ENCODE data around the gene RPTN. TPM values are rescaled to one million over a fixed set of nuclear protein-coding genes. Genes with fewer than 3 reads are reported as not detected.

Gene RPTN
- total RNA-seq, 2 experiments from 2014 or later, result not detected

GRCh38 chr1:152115344-152115743 lies 43.7 kb downstream of the RPTN start, which contains the start of gene TCHH:
Gene TCHH, minus strand, starts transcription at chr1:152115444. Its CDS starts 1,364 bp downstream, at chr1:152114080.
- ChIA-PET POLR2A (no interaction called here), CTCF (interaction anchor here (0.7 to 8.9 kb wide), 4 partner anchors 10 to 343 kb away, joined by 3 to 82 read pairs (median 4); no protein-coding TSS in a partner anchor)
- Mint-ChIP-seq H3K9me3 (no peaks in the 10 kb centered on the region), H3K27me3 (peaks cover 33% of the 10 kb centered on the region), H3K4me3 (no peak within 1 kb of the TSS), H3K27ac (no peak within 1 kb of the TSS), H3K4me1 (ENCODE audit: low read depth) (no peaks in the 10 kb centered on the region), H3K36me3 (ENCODE audit: low read depth) (no peaks in the 10 kb centered on the region)
- no peak for DNase-seq
- ATAC-seq, result no peak
- intact Hi-C loops (cut with micrococcal nuclease), result no loop called here
- TF ChIP-seq CTCF (IDR thresholded peaks at IDR 0.05), result no peak

GRCh38 chr1:152112885-152113432 lies 46.1 kb downstream of the RPTN start:
- POLR2A ChIA-PET, result interaction anchor here (0.6 to 1.4 kb wide), 3 partner anchors 22 to 60 kb away, joined by 3 to 4 read pairs (median 4); no protein-coding TSS in a partner anchor
- Mint-ChIP-seq H3K9me3 (no peaks in the 10 kb centered on the region), H3K36me3 (ENCODE audit: low read depth) (peaks cover 4% of the 10 kb centered on the region), H3K4me3 (no peak overlapping the region), H3K4me1 (ENCODE audit: low read depth) (peaks cover 4% of the 10 kb centered on the region), H3K27ac (no peak overlapping the region), H3K27me3 (peaks cover 28% of the 10 kb centered on the region)
- DNase-seq, result no peak
- ATAC-seq, result no peak
- CTCF ChIA-PET, result interaction anchor here (0.9 to 8.9 kb wide), 6 partner anchors 29 to 420 kb away, joined by 3 to 82 read pairs (median 4); no protein-coding TSS in a partner anchor
- intact Hi-C loops (cut with micrococcal nuclease), result no loop called here
- no peak for TF ChIP-seq CTCF (IDR thresholded peaks at IDR 0.05)

GRCh38 chr1:152112101-152112884 lies 46.7 kb downstream of the RPTN start:
- H3K27ac Mint-ChIP-seq, result no peak overlapping the region
- H3K4me3 Mint-ChIP-seq, result no peak overlapping the region
- TF ChIP-seq CTCF (IDR thresholded peaks at IDR 0.05), result no peak
- peak; percentile 11 for DNase-seq
- no peak for ATAC-seq
- peaks cover 4% of the 10 kb centered on the region for H3K4me1 Mint-ChIP-seq (ENCODE audit: low read depth)
- ChIA-PET CTCF (interaction anchor here (0.9 to 8.9 kb wide), 9 partner anchors 8 to 346 kb away, joined by 3 to 82 read pairs (median 7); no protein-coding TSS in a partner anchor), POLR2A (interaction anchor here (0.6 to 1.4 kb wide), 5 partner anchors 22 to 259 kb away, joined by 3 to 5 read pairs (median 4); partner anchors contain the start of gene S100A11)
- H3K27me3 Mint-ChIP-seq, result peaks cover 26% of the 10 kb centered on the region
- H3K36me3 Mint-ChIP-seq (ENCODE audit: low read depth), result peaks cover 4% of the 10 kb centered on the region
- intact Hi-C loops (cut with micrococcal nuclease), result no loop called here
- H3K9me3 Mint-ChIP-seq, result no peaks in the 10 kb centered on the region

GRCh38 chr1:152111515-152111968 lies 47.5 kb downstream of the RPTN start:
- peaks cover 4% of the 10 kb centered on the region for H3K36me3 Mint-ChIP-seq (ENCODE audit: low read depth)
- ATAC-seq (peak; percentile 49), DNase-seq (peak; percentile 45)
- H3K27ac Mint-ChIP-seq, result no peak overlapping the region
- H3K4me1 Mint-ChIP-seq (ENCODE audit: low read depth), result peaks cover 4% of the 10 kb centered on the region
- ChIA-PET POLR2A (interaction anchor here (1.1 to 1.4 kb wide), 5 partner anchors 9 to 259 kb away, joined by 3 to 5 read pairs (median 4); partner anchors contain the start of gene S100A11), CTCF (interaction anchor here (0.9 to 8.9 kb wide), 10 partner anchors 9 to 347 kb away, joined by 3 to 82 read pairs (median 6); no protein-coding TSS in a partner anchor)
- H3K27me3 Mint-ChIP-seq, result peaks cover 20% of the 10 kb centered on the region
- no peak overlapping the region for H3K4me3 Mint-ChIP-seq
- no peaks in the 10 kb centered on the region for H3K9me3 Mint-ChIP-seq
- intact Hi-C loops (cut with micrococcal nuclease), result no loop called here
- no peak for TF ChIP-seq CTCF (IDR thresholded peaks at IDR 0.05)

Measured in activated CD8-positive, alpha-beta T cell treated with anti-CD3 and anti-CD28 coated beads for 36 hours (primary cell).